Gastroesophageal sphincter (tissue), 4 donors: ENCODE results near the gene NDUFS1. TPM values are rescaled to one million over a fixed set of nuclear protein-coding genes. Genes with fewer than 3 reads are reported as not detected.
"Not testable (repeated sequence)": the region's sequence is repeated elsewhere in the genome, so short reads cannot be mapped to it uniquely, and the experiment has no call there.

Source experiments
- ATAC-seq: fragments of 150-250 bp; one replicate; pipeline ENCODE4 v1.9.1; 2016; ENCODE audit warnings: mild to moderate bottlenecking, moderate library complexity
- H3K27ac ChIP-seq, 4 donors: fragments of 200-600 bp; sonication (generic) in 3 of 4; 1 replicate in 3 of 4; 2 replicates in 1 of 4; pipeline ENCODE4 v1.5.1; 2016 to 2019
- H3K27me3 ChIP-seq: fragments of 200-600 bp; sonication (generic); one replicate; pipeline ENCODE4 v1.5.1; 2019
- H3K36me3 ChIP-seq, 2 donors: fragments of 200-600 bp; sonication (generic); one replicate each; pipeline ENCODE4 v1.5.1; 2019; ENCODE audit warnings: control low read depth in 1 of 2
- H3K4me1 ChIP-seq, 3 donors: fragments of 200-600 bp; sonication (generic); 1 replicate in 2 of 3; 2 replicates in 1 of 3; pipeline ENCODE4 v1.5.1; 2016 to 2019; ENCODE audit warnings: control low read depth in 2 of 3
- H3K4me3 ChIP-seq, 2 donors: fragments of 200-600 bp; sonication (generic); one replicate each; pipeline ENCODE4 v1.5.1; 2019; ENCODE audit warnings: mild to moderate bottlenecking in 1 of 2, moderate library complexity in 1 of 2
- H3K9me3 ChIP-seq, 3 donors: fragments of 200-600 bp; sonication (generic); one replicate each; pipeline ENCODE4 v1.5.1; 2017 to 2019; ENCODE audit warnings: control low read depth in 2 of 3
- CTCF ChIP-seq, 4 experiments: fragments of 200-600 bp in 2 of 4; fragments of 450-650 bp in 2 of 4; sonication (generic) in 1 of 4; IDR thresholded peaks; one replicate each; pipeline ENCODE4 v1.5.1; 2017 to 2019; ENCODE audit warnings: antibody characterized with exemption in 4 of 4, mild to moderate bottlenecking in 2 of 4, moderate library complexity in 2 of 4
- EP300 ChIP-seq: sonication (generic); formaldehyde crosslinking; IDR thresholded peaks from one replicate; pipeline ENCODE4 v1.6.1; 2017; ENCODE audit warnings: antibody characterized with exemption, mild to moderate bottlenecking
- POLR2A ChIP-seq, 2 donors: fragments of 450-650 bp; IDR thresholded peaks; one replicate each; pipeline ENCODE4 v1.6.1; 2017; ENCODE audit warnings: antibody characterized with exemption in 2 of 2, mild to moderate bottlenecking in 2 of 2, moderate library complexity in 1 of 2
- POLR2AphosphoS5 ChIP-seq: sonication (generic); formaldehyde crosslinking; IDR thresholded peaks from one replicate; pipeline ENCODE4 v1.6.1; 2017; ENCODE audit warnings: antibody characterized with exemption
- WGBS, 2 donors: methylation state at CpG; one replicate each; pipeline ENCODE4 v1.1.5; 2018; ENCODE audit warnings: low coverage in 1 of 2; 5-methylcytosine and 5-hydroxymethylcytosine counted together
- total RNA-seq, 4 donors: library from RNA; depleted of rRNA; stranded (reverse); fragments of >200 nt; gene quantifications; one replicate each; pipeline ENCODE4 v1.1.0, GENCODE V29; 2016

The NDUFS1 gene
- total RNA-seq, 4 donors from 2014 or later = 101 to 165 (median 123) TPM

- H3K36me3 ChIP-seq = no peaks in the 10 kb centered on the region
- no peaks in the 10 kb centered on the region for H3K9me3 ChIP-seq
- H3K4me3 ChIP-seq = peak overlapping the region; percentile 96 to 98
- no peaks in the 10 kb centered on the region for H3K27me3 ChIP-seq
- TF ChIP-seq POLR2A (IDR thresholded peaks at IDR 0.05) (no peak), POLR2AphosphoS5 (no peak), EP300 (no peak)
- ATAC-seq = no peak
- 8% methylated on average over 11 to 14 of the region's 14 CpGs for WGBS, 2 donors
- H3K4me1 ChIP-seq = peaks cover 0 to 59% (median 0%) of the 10 kb centered on the region in 3 donors
- peak overlapping the region; percentile 89 to 99 (median 99) for H3K27ac ChIP-seq
Observed at GRCh38 chr2:206083602-206084438, 75.4 kb downstream of the NDUFS1 start.

DNA sequence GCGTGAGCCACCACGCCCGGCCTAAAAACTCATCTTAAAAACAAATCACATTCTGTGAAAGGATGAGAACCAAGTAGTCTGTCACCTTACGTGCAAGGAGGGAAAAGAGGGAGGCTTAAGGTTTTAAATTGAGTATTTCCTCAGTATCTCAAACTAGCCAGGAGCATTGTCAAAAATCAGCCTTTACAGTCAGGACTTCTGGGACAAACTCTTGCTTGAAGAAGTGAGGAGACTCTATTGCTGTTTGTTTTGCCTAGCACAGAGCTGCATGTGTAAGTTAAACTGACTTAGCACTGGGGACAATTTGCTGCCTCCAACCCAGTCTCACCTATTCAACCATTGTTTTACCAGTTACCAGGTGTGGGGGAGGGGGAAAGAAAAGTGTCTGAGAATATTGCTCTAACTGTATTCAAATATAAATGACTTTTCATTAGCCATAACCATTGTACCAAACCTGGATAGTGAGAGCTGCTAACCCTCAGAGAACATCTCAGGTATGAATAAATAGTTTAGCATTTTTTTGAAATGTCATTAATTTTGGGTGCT is 76.9 kb downstream of the NDUFS1 start:
- Histone ChIP-seq H3K9me3 (no peaks in the 10 kb centered on the region), H3K27ac (no peak overlapping the region), H3K36me3 (no peaks in the 10 kb centered on the region), H3K27me3 (no peaks in the 10 kb centered on the region), H3K4me3 (no peak overlapping the region), H3K4me1 (peaks cover 0 to 57% (median 0%) of the 10 kb centered on the region in 3 donors)
- no peak for ATAC-seq
- TF ChIP-seq EP300 (no peak), CTCF (IDR thresholded peaks at IDR 0.05) (no peak), POLR2AphosphoS5 (no peak), POLR2A (IDR thresholded peaks at IDR 0.05) (no peak)
- WGBS, 2 donors = 93 to 100% methylated on average over 1 to 4 of the region's 4 CpGs

DNA sequence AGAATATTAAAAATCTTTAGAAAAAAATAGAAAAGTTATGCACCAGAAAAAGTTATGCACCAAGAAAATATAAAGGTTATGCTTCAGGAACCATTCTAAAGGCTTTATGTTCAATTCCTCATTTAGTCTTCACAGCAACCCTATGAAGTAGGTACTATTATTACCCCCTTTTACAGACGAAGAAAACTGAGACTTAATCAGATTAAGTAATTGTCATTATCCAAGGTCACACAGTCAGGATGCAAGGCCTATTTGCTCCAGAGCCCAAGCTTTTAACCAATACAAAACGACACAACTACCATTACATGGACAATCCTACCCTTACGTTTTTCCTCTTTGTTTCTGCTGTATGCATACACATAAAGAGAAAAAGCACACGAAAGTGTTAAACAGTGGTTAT is 78.3 kb downstream of the NDUFS1 start:
- WGBS, 2 donors = 72 to 86% methylated on average over 4 of the region's 4 CpGs
- Histone ChIP-seq H3K4me1 (peaks cover 0 to 57% (median 0%) of the 10 kb centered on the region in 3 donors), H3K27ac (no peak overlapping the region), H3K4me3 (no peak overlapping the region), H3K27me3 (no peaks in the 10 kb centered on the region), H3K9me3 (no peaks in the 10 kb centered on the region), H3K36me3 (no peaks in the 10 kb centered on the region)
- ATAC-seq = no peak
- TF ChIP-seq POLR2A (IDR thresholded peaks at IDR 0.05) (no peak), CTCF (IDR thresholded peaks at IDR 0.05) (no peak), POLR2AphosphoS5 (no peak), EP300 (no peak)

DNA sequence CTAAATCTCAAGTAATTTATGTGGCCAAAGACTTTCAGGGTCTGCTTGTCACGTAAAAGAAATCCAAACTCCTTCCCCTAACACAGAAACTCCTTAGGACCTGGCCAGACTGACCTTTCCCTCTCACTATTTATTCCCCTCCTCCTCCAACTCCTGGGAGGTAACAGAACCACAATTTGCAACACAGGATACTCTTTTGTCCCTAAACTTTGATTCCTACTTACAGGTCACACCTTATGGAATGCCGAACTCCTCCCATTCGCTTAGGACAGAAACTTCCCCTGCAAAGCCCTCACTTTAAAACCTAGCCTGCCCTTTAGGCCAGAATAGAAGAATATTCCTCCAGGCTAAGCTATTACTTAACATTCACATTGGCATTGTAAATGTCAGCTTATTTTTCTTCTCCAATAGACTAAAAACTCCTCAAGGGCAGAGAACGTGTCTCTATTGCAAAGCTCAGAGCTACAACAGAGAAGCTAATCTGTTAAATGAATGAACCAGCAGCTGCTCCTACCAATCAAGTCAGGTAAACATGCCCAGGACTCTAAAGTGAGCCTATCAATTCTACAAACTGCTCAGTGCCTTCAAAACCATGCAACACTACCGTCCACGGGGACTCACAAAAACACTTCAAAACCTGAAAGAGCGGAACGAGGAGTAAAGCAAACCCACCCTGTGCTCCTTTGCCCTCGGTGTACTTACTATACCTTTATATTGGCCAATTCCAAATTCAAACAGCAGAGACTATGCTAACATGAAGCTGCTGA is 79.4 kb downstream of the NDUFS1 start:
- no peak overlapping the region for H3K27ac ChIP-seq
- 76 to 84% methylated on average over 8 of the region's 9 CpGs for WGBS, 2 donors
- ATAC-seq = no peak

GRCh38 chr2:206077879-206078278 is 81.4 kb downstream of the NDUFS1 start:
- not testable (repeated sequence) for H3K9me3 ChIP-seq, H3K27ac ChIP-seq, H3K4me3 ChIP-seq, H3K27me3 ChIP-seq, ATAC-seq, H3K36me3 ChIP-seq
- WGBS, 2 donors = 50 to 82% methylated on average over 2 to 3 of the region's 5 CpGs
- peaks cover 0 to 45% (median 0%) of the 10 kb centered on the region in 3 donors for H3K4me1 ChIP-seq

More for the DNA sequence above, 79.4 kb downstream of the NDUFS1 start:
- H3K4me1 ChIP-seq = peaks cover 0 to 57% (median 0%) of the 10 kb centered on the region in 3 donors
- H3K4me3 ChIP-seq = no peak overlapping the region
- no peaks in the 10 kb centered on the region for H3K9me3 ChIP-seq
- no peaks in the 10 kb centered on the region for H3K27me3 ChIP-seq
- no peaks in the 10 kb centered on the region for H3K36me3 ChIP-seq
- TF ChIP-seq POLR2A (IDR thresholded peaks at IDR 0.05) (no peak), CTCF (IDR thresholded peaks at IDR 0.05) (no peak), EP300 (no peak), POLR2AphosphoS5 (no peak)
